IPS-18a (cell line): ENCODE data around the gene LZTR1.
"Not testable (repeated sequence)": the region's sequence is repeated elsewhere in the genome, so short reads cannot be mapped to it uniquely, and the experiment has no call there.

ENCODE experiments used
- H3K27ac ChIP-seq: one replicate; pipeline ENCODE4 v1.5.1; 2013; ENCODE audit warnings: low read length
- H3K27me3 ChIP-seq: one replicate; pipeline ENCODE4 v1.6.1; 2013; ENCODE audit warnings: mild to moderate bottlenecking, low read length; ENCODE audit not compliant: control insufficient read depth, insufficient read depth
- H3K36me3 ChIP-seq: one replicate; pipeline ENCODE4 v1.6.1; 2013; ENCODE audit warnings: low read depth, low read length; ENCODE audit not compliant: control insufficient read depth
- H3K4me1 ChIP-seq: one replicate; pipeline ENCODE4 v1.6.1; 2013; ENCODE audit warnings: low read depth, low read length; ENCODE audit not compliant: control insufficient read depth
- H3K4me3 ChIP-seq: one replicate; pipeline ENCODE4 v1.5.1; 2013; ENCODE audit warnings: low read length
- H3K9ac ChIP-seq: one replicate; pipeline ENCODE4 v1.6.1; 2013; ENCODE audit warnings: mild to moderate bottlenecking, low read length, moderate library complexity
- H3K9me3 ChIP-seq: one replicate; pipeline ENCODE4 v1.6.1; 2013; ENCODE audit warnings: low read depth, low read length; ENCODE audit not compliant: control insufficient read depth

The LZTR1 gene

DNA sequence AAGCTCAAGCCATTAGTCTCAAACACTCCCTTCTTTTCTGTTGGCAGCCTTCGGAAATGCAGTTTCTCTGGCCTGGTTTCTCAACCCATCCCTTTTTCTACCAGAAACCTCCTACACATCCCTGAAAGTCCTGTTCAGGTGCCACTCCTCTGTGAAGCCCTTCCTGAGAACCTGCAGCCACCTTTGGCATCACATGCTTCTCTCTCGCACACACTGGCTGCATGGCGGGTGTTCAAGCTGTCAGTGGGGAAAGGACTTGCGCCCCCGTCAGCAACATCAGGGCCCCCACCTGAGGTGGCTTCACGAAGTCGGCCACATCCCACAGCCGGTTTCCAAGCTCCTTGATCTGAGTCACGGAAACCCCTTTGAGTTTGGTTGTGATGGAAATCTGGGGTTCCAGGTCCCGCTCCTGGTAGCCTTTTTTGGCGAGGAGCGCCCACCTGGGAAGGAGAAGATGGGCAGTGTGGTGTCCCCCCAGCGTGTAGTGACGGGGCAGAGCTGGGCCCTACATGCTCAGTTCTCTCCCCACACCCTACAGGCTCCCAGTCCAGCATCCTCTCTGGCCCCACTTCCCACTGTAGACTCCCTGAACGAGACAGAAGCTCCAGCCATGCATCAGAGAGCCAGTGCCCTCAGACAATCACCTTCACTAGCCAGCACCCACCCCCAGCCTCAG, 61.9 kb downstream of the LZTR1 start:
- peaks cover 5% of the 10 kb centered on the region for H3K4me1 ChIP-seq
- H3K36me3 ChIP-seq, result no peaks in the 10 kb centered on the region
- no peaks in the 10 kb centered on the region for H3K9me3 ChIP-seq
- H3K27me3 ChIP-seq, result no peaks in the 10 kb centered on the region
- no peak overlapping the region for H3K27ac ChIP-seq
- H3K9ac ChIP-seq, result no peak overlapping the region
- no peak overlapping the region for H3K4me3 ChIP-seq

DNA sequence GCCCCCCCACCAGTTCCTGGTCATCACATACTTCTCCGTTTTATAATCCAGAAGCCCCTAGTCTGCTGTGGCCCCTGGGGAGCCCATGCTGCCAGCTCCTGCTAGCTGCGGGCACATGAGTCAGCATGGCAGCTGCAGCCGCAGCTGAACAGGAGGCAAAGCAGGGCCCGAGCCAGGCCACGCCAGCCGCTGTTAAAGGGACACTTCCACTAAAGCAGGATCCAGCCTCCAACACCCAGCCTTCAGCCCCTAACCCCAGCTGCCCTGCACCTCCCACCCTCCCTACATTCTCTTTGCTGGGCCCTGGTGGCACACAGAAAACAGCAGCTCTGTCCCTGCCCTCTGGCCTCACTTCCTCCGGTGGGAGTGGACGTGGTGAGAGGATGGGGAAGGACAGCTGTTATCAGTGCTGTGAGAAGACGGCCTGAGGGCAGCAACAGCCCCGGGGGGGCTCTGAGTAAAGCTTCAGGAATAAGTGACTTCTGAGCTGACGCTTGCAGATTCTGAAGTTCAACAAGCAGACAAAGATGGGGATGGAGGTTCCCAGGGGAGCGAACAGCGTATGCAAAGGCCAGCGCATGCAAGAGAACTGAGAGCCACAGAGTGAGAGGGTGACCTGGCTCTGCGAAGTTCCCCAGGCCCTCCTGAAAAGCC, 63.0 kb downstream of the LZTR1 start:
- Histone ChIP-seq H3K27ac (no peak overlapping the region), H3K27me3 (no peaks in the 10 kb centered on the region), H3K36me3 (no peaks in the 10 kb centered on the region), H3K4me1 (peaks cover 5% of the 10 kb centered on the region), H3K9ac (no peak overlapping the region), H3K4me3 (peak overlapping the region; percentile 74), H3K9me3 (no peaks in the 10 kb centered on the region)

DNA sequence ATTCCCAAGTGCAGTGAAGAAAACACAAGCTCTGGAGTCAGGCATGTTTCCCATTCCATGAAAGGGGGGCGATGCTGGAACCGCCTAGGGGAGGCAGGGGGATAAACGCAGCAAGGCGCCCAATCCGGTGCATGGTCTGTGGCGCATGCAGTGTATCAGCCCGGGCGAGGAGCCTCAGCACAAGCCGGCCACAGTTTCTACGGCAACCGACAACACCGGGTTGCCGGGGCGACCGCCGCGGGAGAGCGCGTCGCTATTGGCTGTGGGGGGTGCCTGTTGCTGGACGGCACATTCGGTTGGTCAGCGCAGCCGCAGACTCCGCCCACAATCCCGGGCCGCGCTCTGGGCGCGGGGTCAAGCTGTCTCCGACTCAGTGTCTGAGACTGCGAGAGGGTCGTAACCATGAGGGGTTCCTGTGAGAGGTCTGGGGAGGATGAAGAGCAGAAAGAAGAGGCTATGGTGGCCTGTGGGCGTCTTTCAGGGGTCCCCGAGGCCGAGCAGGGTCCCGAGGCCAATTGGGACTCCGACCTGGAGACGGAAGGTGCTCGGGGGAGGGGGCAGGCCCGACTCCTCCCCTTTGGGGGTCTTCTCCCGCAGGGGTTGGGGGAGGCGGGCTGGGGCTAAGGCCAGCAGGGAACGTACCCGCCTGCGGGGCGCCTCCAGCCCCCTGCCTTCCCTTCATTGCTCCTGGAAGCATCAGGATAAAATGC, 63.6 kb downstream of the LZTR1 start, which contains the start of gene LRRC74B:
Gene LRRC74B, plus strand, starts transcription at position 362 of the 710 bp plus-strand sequence. Its CDS starts 41 bp downstream, at position 403.
- no peaks in the 10 kb centered on the region for H3K36me3 ChIP-seq
- H3K27ac ChIP-seq, result no peak within 1 kb of the TSS
- peak within 1 kb of the TSS; percentile 74 for H3K4me3 ChIP-seq
- H3K27me3 ChIP-seq, result no peaks in the 10 kb centered on the region
- H3K9ac ChIP-seq, result peak within 1 kb of the TSS; percentile 65
- peaks cover 5% of the 10 kb centered on the region for H3K4me1 ChIP-seq
- no peaks in the 10 kb centered on the region for H3K9me3 ChIP-seq

DNA sequence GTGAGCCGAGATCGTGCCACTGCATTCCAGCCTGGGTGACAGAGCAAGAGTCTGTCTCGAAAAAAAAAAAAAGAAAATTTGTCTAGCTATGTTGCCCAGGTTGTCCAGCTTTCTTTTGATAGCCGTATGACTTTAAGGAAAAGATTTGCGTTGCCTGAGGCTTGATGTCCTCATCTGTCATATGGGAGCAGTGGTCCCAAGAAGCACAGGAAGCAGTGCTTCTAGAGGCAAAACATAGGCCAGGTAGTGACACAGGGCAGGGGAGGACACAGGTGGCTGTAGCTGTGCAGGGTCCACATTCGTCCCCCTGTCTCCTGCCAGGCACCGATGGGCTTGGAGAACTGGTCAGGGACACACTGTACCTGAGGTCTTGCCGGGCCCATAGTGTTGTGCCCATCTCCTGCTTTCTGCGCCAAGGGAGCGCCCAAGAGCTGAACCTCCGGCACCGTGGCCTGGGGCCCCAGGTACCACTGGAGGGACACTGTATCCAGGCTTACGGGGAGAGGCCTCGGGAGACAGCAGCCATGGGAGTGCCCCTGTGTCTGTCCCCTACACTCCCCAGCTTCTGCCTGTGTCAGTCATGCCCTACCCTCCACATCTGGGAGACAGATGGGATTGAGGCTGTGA, 65.1 kb downstream of the LZTR1 start:
- peaks cover 12% of the 10 kb centered on the region for H3K4me1 ChIP-seq
- no peaks in the 10 kb centered on the region for H3K36me3 ChIP-seq
- H3K4me3 ChIP-seq, result no peak overlapping the region
- H3K9me3 ChIP-seq, result no peaks in the 10 kb centered on the region
- H3K9ac ChIP-seq, result no peak overlapping the region
- no peak overlapping the region for H3K27ac ChIP-seq
- H3K27me3 ChIP-seq, result no peaks in the 10 kb centered on the region

DNA sequence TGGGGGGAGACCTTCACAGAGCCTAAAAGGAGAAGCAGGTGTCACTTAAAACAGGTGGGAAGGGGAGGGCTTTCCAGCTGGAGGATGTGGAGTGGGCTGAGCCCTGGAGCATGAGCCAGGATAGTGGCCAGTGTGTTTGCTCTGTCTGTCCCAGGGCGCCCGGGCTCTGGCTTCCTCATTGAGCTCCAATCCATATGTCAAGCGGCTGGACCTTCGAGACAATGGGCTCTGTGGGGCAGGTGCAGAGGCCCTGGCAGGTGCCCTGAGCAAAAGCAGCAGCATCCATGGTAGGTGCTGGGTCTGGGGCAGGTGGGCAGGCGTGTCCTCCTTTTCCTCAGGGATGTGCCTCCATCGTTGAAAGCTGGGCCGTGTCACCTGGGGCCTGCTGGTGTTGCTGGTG, 65.6 kb downstream of the LZTR1 start:
- Histone ChIP-seq H3K27me3 (no peaks in the 10 kb centered on the region), H3K36me3 (no peaks in the 10 kb centered on the region), H3K27ac (no peak overlapping the region), H3K4me3 (no peak overlapping the region), H3K9me3 (no peaks in the 10 kb centered on the region), H3K9ac (no peak overlapping the region), H3K4me1 (peaks cover 13% of the 10 kb centered on the region)

DNA sequence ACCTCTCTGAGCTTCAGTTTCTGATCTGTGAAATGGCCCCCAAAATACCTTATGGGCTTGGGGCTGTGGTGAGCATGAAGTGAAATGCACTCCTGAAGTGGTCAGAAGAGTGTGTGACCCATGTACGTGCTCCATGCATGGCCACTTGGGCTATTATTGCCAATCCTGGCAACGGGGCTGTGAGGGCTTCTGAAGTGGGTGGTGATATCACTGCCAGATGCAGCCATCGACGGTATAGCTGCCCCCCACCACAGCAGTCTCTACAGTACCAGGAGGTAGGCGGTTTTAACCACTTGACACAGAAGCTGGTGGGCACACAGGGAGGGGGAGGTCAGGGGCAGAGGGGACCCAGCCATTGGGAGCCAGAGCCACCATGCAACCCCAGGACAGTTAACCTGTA, 66.4 kb downstream of the LZTR1 start:
- not testable (repeated sequence) for H3K36me3 ChIP-seq

More for the DNA sequence above, 66.4 kb downstream of the LZTR1 start:
- not testable (repeated sequence) for H3K27ac ChIP-seq, H3K4me3 ChIP-seq, H3K9me3 ChIP-seq, H3K27me3 ChIP-seq, H3K9ac ChIP-seq
- peaks cover 13% of the 10 kb centered on the region for H3K4me1 ChIP-seq
